Measurements from ENCODE around the gene ZNF256.

- TF ChIP-seq, protein P1, sequence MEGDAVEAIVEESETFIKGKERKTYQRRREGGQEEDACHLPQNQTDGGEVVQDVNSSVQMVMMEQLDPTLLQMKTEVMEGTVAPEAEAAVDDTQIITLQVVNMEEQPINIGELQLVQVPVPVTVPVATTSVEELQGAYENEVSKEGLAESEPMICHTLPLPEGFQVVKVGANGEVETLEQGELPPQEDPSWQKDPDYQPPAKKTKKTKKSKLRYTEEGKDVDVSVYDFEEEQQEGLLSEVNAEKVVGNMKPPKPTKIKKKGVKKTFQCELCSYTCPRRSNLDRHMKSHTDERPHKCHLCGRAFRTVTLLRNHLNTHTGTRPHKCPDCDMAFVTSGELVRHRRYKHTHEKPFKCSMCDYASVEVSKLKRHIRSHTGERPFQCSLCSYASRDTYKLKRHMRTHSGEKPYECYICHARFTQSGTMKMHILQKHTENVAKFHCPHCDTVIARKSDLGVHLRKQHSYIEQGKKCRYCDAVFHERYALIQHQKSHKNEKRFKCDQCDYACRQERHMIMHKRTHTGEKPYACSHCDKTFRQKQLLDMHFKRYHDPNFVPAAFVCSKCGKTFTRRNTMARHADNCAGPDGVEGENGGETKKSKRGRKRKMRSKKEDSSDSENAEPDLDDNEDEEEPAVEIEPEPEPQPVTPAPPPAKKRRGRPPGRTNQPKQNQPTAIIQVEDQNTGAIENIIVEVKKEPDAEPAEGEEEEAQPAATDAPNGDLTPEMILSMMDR (IDR thresholded peaks at IDR 0.05): no peak
- TF ChIP-seq EZH2phosphoT487 (IDR thresholded peaks at IDR 0.05): no peak
These were observed 2.2 kb upstream of the ZNF256 start for GRCh38 chr19:57949702-57950101.
